ENCODE data around the gene PLEKHG4B.

Gene PLEKHG4B

DNA sequence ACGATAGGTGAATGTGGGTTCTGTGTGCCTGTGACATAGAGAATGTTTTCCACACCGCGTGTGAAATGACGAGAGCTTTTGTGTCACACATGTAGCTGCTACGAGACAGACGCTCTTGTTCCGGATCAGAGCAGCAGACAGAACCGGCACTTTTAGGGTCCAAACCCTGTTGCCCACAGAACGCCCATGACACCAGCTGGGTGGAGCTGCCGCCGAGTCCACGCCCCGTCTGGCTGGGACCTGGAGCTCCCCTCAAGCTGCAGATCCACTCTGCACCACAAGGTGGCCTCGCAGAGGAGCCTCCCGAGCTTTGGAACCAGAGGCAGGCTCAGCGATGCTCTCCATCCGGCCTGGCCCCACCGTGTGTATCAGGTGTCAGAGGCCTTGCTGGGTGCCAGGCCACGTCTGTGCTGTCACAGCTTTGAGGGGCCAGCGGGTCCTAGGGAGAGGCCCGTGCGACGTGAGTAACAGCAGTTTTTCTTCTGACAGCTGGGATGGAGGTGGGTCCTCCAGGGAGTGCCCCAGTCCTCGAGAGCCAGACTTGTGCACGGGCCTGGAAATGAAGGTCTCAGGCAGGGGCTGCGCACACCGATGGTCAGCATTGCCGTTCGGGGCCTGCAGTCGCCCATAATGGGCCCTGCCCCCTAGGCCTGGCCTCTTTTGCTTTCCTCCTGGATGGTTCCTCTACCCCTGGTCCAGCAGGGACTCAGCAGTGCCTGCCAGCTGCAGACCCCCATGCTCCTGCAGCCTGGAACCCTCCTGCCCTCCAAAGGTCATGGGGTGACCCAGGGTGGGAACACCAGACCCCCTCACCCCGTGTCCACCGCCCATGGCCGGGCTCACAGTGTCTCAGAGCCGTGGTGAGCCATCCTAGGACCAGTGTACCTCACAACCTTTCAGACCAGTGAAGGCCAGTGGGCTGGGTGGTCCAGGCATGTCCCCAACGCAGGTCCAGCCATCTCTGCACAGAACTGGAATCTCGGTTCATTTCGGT lies 96.8 kb downstream of the PLEKHG4B start:
- H3K36me3 ChIP-seq (ENCODE audit: control insufficient read depth, insufficient read depth, low read length), result no peaks in the 10 kb centered on the region
- no peaks in the 10 kb centered on the region; the same call in 1 of the 2 replicates for H3K27me3 ChIP-seq (replicated peaks; ENCODE audit: control insufficient read depth, insufficient read depth, low read length)
- DNase-seq (ENCODE audit: extremely low read depth, insufficient read length), result peak; percentile 76
- TF ChIP-seq, protein P1, sequence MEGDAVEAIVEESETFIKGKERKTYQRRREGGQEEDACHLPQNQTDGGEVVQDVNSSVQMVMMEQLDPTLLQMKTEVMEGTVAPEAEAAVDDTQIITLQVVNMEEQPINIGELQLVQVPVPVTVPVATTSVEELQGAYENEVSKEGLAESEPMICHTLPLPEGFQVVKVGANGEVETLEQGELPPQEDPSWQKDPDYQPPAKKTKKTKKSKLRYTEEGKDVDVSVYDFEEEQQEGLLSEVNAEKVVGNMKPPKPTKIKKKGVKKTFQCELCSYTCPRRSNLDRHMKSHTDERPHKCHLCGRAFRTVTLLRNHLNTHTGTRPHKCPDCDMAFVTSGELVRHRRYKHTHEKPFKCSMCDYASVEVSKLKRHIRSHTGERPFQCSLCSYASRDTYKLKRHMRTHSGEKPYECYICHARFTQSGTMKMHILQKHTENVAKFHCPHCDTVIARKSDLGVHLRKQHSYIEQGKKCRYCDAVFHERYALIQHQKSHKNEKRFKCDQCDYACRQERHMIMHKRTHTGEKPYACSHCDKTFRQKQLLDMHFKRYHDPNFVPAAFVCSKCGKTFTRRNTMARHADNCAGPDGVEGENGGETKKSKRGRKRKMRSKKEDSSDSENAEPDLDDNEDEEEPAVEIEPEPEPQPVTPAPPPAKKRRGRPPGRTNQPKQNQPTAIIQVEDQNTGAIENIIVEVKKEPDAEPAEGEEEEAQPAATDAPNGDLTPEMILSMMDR (IDR thresholded peaks at IDR 0.05; ENCODE audit: insufficient read depth, low read length, poor library complexity, severe bottlenecking), result peak; percentile 95
- H3K4me3 ChIP-seq (replicated peaks; ENCODE audit: low read depth, low read length), result no peak overlapping the region

DNA sequence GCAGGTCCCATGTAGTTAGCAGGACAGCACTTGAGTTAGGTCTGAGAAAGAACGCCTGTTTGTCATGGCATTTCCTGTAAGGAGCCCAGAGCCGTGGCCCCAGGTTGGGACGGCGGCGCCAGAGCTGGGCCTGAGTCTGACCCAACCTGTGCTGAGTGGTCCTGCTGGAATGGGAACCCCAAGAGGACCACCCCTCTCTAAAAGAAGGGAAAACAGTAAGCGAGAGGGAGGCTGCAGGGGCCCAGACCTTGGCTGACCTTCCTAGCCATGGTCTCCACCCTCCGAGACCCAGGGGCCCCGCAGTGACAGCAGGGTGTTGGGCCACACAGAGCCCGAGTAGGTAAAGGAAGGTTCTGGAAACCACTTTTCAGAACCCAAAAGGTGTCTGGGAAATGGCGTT lies 97.5 kb downstream of the PLEKHG4B start:
- TF ChIP-seq, protein P1 (IDR thresholded peaks at IDR 0.05; ENCODE audit: insufficient read depth, low read length, poor library complexity, severe bottlenecking), result no peak
- Histone ChIP-seq H3K27me3 (replicated peaks; ENCODE audit: control insufficient read depth, insufficient read depth, low read length) (no peaks in the 10 kb centered on the region; the same call in 1 of the 2 replicates), H3K36me3 (ENCODE audit: control insufficient read depth, insufficient read depth, low read length) (no peaks in the 10 kb centered on the region), H3K4me3 (replicated peaks; ENCODE audit: low read depth, low read length) (no peak overlapping the region)
- no peak for DNase-seq (ENCODE audit: extremely low read depth, insufficient read length)

DNA sequence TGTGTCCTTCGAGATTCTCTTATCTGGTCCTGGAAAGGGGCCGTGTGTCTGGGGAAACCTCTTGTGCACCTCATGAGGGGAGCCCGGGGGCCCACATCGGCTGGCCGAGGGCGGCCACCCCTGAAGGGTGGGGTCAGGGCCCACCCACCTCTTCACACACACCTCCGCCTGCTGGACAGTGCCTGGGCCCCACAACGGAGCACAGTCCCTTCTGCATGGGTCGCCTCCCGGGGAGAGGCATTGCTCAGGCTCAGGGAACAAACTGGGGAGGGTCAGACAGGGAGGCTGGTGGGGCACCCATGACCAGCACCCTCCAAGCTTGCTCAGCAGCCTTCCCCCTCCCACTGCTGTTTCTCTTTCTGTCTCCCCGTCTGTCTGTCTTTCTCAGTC lies 98.0 kb downstream of the PLEKHG4B start:
- no peaks in the 10 kb centered on the region; the same call in 1 of the 2 replicates for H3K27me3 ChIP-seq (replicated peaks; ENCODE audit: control insufficient read depth, insufficient read depth, low read length)
- no peaks in the 10 kb centered on the region for H3K36me3 ChIP-seq (ENCODE audit: control insufficient read depth, insufficient read depth, low read length)
- no peak overlapping the region for H3K4me3 ChIP-seq (replicated peaks; ENCODE audit: low read depth, low read length)
- DNase-seq (ENCODE audit: extremely low read depth, insufficient read length), result no peak
- TF ChIP-seq, protein P1 (IDR thresholded peaks at IDR 0.05; ENCODE audit: insufficient read depth, low read length, poor library complexity, severe bottlenecking), result no peak

DNA sequence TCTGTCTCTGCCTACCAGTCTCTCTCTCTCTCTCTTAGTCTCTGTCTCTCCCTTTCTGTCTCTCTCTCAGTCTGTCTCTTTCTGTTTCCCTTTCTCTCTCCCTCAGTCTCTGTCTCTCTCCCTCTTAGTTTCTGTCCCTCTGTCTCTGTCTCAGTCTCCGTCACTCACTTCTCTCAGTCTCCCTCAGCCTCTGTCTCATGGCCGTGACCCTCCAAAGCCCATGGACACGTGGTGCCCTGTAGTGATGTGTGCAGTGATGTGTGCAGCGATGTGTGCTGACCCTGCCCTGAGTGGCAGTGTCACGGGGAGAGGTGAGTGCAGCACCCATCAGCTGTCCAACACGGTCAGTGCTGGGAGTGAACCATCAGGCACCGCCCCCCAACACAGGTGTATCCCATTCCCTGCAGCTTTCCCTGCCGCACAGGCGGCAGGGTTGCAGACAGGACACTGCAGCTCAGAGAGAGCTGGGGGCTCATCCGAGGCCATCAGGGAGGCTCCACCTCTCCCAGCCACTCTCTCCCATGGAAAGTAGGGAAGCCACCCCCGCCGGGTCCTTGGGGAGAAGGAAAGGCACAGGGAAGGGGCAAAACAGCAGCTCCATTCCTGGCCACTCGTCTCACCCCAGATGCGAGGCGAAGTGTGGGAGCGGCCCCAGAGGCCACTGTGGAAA lies 98.5 kb downstream of the PLEKHG4B start:
- no peak for DNase-seq (ENCODE audit: extremely low read depth, insufficient read length)
- Histone ChIP-seq H3K4me3 (replicated peaks; ENCODE audit: low read depth, low read length) (peak overlapping the region; percentile 25), H3K36me3 (ENCODE audit: control insufficient read depth, insufficient read depth, low read length) (no peaks in the 10 kb centered on the region), H3K27me3 (replicated peaks; ENCODE audit: control insufficient read depth, insufficient read depth, low read length) (no peaks in the 10 kb centered on the region; the same call in 1 of the 2 replicates)
- TF ChIP-seq, protein P1 (IDR thresholded peaks at IDR 0.05; ENCODE audit: insufficient read depth, low read length, poor library complexity, severe bottlenecking), result no peak

DNA sequence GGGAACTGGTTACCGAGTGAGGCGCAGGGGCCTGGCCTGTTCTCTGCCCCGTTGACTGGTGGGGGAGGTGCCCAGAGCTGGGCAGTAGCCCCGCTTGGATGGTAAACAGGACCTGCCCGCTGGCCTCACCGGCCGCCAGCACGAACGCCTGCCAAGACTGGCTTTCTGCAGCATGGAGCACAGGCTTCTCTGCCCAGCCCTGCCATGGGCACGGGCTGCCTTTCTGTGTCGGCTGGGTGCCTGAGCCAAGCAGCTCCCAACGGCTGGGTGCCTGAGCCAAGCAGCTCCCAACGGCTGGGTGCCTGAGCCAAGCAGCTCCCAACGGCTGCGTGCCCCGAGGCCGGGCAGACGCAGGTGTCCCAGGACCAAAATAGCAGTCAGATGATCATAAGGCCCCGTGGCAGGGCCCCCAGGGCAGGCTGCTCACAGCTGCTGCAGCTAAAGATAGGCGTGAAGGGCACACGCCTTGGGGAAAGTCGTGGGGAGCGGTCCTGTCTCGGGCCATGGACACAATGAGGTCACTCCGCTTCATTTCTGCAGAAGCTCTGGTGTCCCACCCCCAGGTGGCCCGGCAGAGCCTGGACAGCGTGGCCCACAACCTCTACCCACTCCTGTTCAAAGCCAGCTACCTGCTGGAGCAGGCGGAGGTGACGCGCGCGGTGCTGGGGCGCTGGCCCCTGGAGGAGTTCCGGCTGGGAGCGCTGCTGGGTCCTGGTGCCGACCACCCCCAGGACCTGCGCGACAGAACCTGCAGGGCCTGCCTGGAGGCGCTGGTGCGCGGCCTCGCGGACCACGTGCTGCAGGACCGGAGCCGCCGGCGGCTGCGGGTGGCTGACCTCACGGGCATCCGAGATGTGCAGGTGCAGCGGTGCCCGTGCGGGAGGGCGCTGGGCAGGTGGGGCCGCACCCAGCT lies 99.3 kb downstream of the PLEKHG4B start, which contains the start of gene LRRC14B:
Gene LRRC14B, plus strand, starts transcription at position 460 of the 913 bp plus-strand sequence. Its CDS starts 44 bp downstream, at position 504.
- H3K4me3 ChIP-seq (replicated peaks; ENCODE audit: low read depth, low read length), result peak within 1 kb of the TSS; percentile 44
- no peaks in the 10 kb centered on the region; the same call in 1 of the 2 replicates for H3K27me3 ChIP-seq (replicated peaks; ENCODE audit: control insufficient read depth, insufficient read depth, low read length)
- DNase-seq (ENCODE audit: extremely low read depth, insufficient read length), result peak; percentile 60
- TF ChIP-seq, protein P1 (IDR thresholded peaks at IDR 0.05; ENCODE audit: insufficient read depth, low read length, poor library complexity, severe bottlenecking), result no peak
- H3K36me3 ChIP-seq (ENCODE audit: control insufficient read depth, insufficient read depth, low read length), result no peaks in the 10 kb centered on the region
